Progenitor cell of endocrine pancreas (in vitro differentiated cells): ENCODE measurements around the gene USH1C. TPM values are rescaled to one million over a fixed set of nuclear protein-coding genes. Genes with fewer than 3 reads are reported as not detected.

Experiments
- DNase-seq: peaks from one replicate; pipeline ENCODE4 v3.0.0; 2021; ENCODE audit warnings: low spot score; ENCODE audit not compliant: unreplicated experiment
- H3K27ac Mint-ChIP-seq: 2 replicates; pipeline ENCODE4 v1.8.0; 2021; ENCODE audit warnings: mild to moderate bottlenecking, moderate library complexity, mixed read lengths
- H3K27me3 Mint-ChIP-seq: 2 replicates; pipeline ENCODE4 v1.8.0; 2021; ENCODE audit warnings: mixed read lengths
- H3K36me3 Mint-ChIP-seq: 2 replicates; pipeline ENCODE4 v1.8.0; 2022; ENCODE audit warnings: mixed read lengths; ENCODE audit not compliant: insufficient read depth
- H3K4me1 Mint-ChIP-seq: 2 replicates; pipeline ENCODE4 v1.8.0; 2021; ENCODE audit warnings: low read depth, mixed read lengths
- H3K4me3 Mint-ChIP-seq: 2 replicates; pipeline ENCODE4 v1.8.0; 2021; ENCODE audit warnings: low read depth, mild to moderate bottlenecking, moderate library complexity, mixed read lengths
- H3K9me3 Mint-ChIP-seq: 2 replicates; pipeline ENCODE4 v1.8.0; 2021; ENCODE audit warnings: low read depth, mixed read lengths
- CTCF ChIP-seq: fragments of 200-600 bp; sonication (generic); IDR thresholded peaks from one replicate; pipeline ENCODE4 v1.5.0; 2021; ENCODE audit warnings: antibody characterized with exemption, mild to moderate bottlenecking; ENCODE audit not compliant: unreplicated experiment
- total RNA-seq: library from RNA; stranded (reverse); gene quantifications from 2 replicates; pipeline ENCODE4 v1.2.1, GENCODE V29; 2021

The USH1C gene
- total RNA-seq, 1 donor from 2014 or later, result 15.8 TPM

- Mint-ChIP-seq H3K9me3 (no peaks in the 10 kb centered on the region), H3K4me3 (no peak overlapping the region), H3K27me3 (peaks cover 45% of the 10 kb centered on the region), H3K36me3 (no peaks in the 10 kb centered on the region), H3K27ac (no peak overlapping the region), H3K4me1 (no peaks in the 10 kb centered on the region)
- no peak for DNase-seq
- no peak for TF ChIP-seq CTCF
Observed at GRCh38 chr11:17469998-17470397, 74.2 kb downstream of the USH1C start.

- no peak for TF ChIP-seq CTCF
- no peak overlapping the region for H3K4me3 Mint-ChIP-seq
- H3K36me3 Mint-ChIP-seq, result no peaks in the 10 kb centered on the region
- H3K4me1 Mint-ChIP-seq, result no peaks in the 10 kb centered on the region
- H3K27ac Mint-ChIP-seq, result no peak overlapping the region
- peaks cover 29% of the 10 kb centered on the region for H3K27me3 Mint-ChIP-seq
- no peak for DNase-seq
- no peaks in the 10 kb centered on the region for H3K9me3 Mint-ChIP-seq
Observed at GRCh38 chr11:17468122-17468521, 76.1 kb downstream of the USH1C start.

DNA sequence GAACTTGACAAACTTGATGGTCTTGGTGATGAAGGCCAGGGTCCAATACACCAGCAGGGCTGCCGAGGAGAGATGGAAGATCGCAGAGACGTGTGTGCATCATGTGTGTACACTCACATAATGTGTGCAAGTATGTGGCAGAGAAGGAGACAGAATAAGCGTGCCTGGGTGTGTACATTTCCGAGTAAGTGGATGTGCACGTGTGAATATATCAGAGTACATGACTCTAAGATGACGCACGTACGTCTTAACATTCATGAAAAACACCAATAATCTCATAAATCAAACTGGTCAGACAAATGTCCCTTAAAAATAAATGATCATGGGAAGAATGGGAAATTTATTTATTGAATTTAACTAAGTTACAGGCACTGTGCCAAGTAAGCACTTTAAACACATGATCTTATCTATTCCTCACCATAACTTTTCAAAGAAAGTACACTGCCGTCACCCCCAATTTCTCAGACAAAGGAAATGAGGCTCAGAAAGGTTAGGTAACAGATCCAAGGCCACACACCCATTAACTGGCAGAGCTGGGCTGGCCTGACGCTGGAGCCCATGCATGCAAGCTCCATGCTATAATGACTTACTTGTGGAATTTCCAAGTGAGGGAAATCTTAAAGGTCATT is 80.6 kb downstream of the USH1C start:
- DNase-seq, result no peak
- Mint-ChIP-seq H3K27ac (no peak overlapping the region), H3K9me3 (no peaks in the 10 kb centered on the region), H3K36me3 (no peaks in the 10 kb centered on the region), H3K4me3 (no peak overlapping the region), H3K4me1 (no peaks in the 10 kb centered on the region), H3K27me3 (peaks cover 16% of the 10 kb centered on the region)
- no peak for TF ChIP-seq CTCF

- Mint-ChIP-seq H3K9me3 (no peaks in the 10 kb centered on the region), H3K4me3 (no peak overlapping the region), H3K36me3 (no peaks in the 10 kb centered on the region), H3K4me1 (no peaks in the 10 kb centered on the region), H3K27me3 (peaks cover 18% of the 10 kb centered on the region), H3K27ac (no peak overlapping the region)
- DNase-seq, result no peak
- no peak for TF ChIP-seq CTCF
Observed at GRCh38 chr11:17462940-17463339, 81.3 kb downstream of the USH1C start.

- Mint-ChIP-seq H3K27ac (no peak overlapping the region), H3K9me3 (no peaks in the 10 kb centered on the region), H3K27me3 (peaks cover 22% of the 10 kb centered on the region), H3K4me1 (no peaks in the 10 kb centered on the region), H3K4me3 (no peak overlapping the region), H3K36me3 (no peaks in the 10 kb centered on the region)
- no peak for TF ChIP-seq CTCF
- no peak for DNase-seq
Observed at GRCh38 chr11:17460406-17460805, 83.8 kb downstream of the USH1C start.
